LoVo (cell line): ENCODE measurements around the gene DNAAF5.

ENCODE experiments used
- DNase-seq: peaks from one replicate; pipeline ENCODE4 v3.0.0-alpha.2; 2016; ENCODE audit warnings: low spot score

Gene DNAAF5

GRCh38 chr7:768881-769504 is 42.5 kb downstream of the DNAAF5 start:
- no peak for DNase-seq

- DNase-seq, result no peak
Observed at GRCh38 chr7:770336-770735, 43.8 kb downstream of the DNAAF5 start.

- DNase-seq, result no peak
Observed at GRCh38 chr7:770741-771166, 44.3 kb downstream of the DNAAF5 start.

GRCh38 chr7:771234-772004 is 44.9 kb downstream of the DNAAF5 start:
- DNase-seq, result no peak

GRCh38 chr7:772005-772294 is 45.5 kb downstream of the DNAAF5 start:
- DNase-seq, result no peak

GRCh38 chr7:772392-772791 is 45.9 kb downstream of the DNAAF5 start:
- no peak for DNase-seq

- no peak for DNase-seq
Observed at GRCh38 chr7:772861-773621, 46.5 kb downstream of the DNAAF5 start.

GRCh38 chr7:773622-773915 is 47.1 kb downstream of the DNAAF5 start:
- DNase-seq, result no peak

- DNase-seq, result no peak
Observed at GRCh38 chr7:774161-775109, 47.9 kb downstream of the DNAAF5 start.

GRCh38 chr7:776381-776780 is 49.9 kb downstream of the DNAAF5 start:
- DNase-seq, result no peak

GRCh38 chr7:776992-777727 is 50.7 kb downstream of the DNAAF5 start:
- no peak for DNase-seq

- no peak for DNase-seq
Observed at GRCh38 chr7:777728-778078, 51.2 kb downstream of the DNAAF5 start.

- no peak for DNase-seq
Observed at GRCh38 chr7:778271-778967, 51.9 kb downstream of the DNAAF5 start.

GRCh38 chr7:778968-779451 is 52.5 kb downstream of the DNAAF5 start:
- no peak for DNase-seq

GRCh38 chr7:779480-779879 is 53.0 kb downstream of the DNAAF5 start:
- DNase-seq, result no peak

GRCh38 chr7:780081-780480 is 53.6 kb downstream of the DNAAF5 start:
- no peak for DNase-seq

- DNase-seq, result no peak
Observed at GRCh38 chr7:780516-780915, 54.0 kb downstream of the DNAAF5 start.

GRCh38 chr7:781186-781849 is 54.8 kb downstream of the DNAAF5 start:
- no peak for DNase-seq

- DNase-seq, result no peak
Observed at GRCh38 chr7:781936-782529, 55.5 kb downstream of the DNAAF5 start.
